GM23248 (cell line): ENCODE data around the gene PLPP2. TPM values are rescaled to one million over a fixed set of nuclear protein-coding genes. Genes with fewer than 3 reads are reported as not detected.

Source experiments
- DNase-seq: peaks from one replicate; pipeline ENCODE4 v3.0.0-alpha.2; 2015
- H2AFZ ChIP-seq: fragments of 200-600 bp; sonication (generic); 2 replicates; pipeline ENCODE4 v1.6.1; 2016; ENCODE audit warnings: antibody characterized with exemption
- H3F3A ChIP-seq: fragments of 200-600 bp; sonication (generic); 2 replicates; pipeline ENCODE4 v1.6.1; 2016; ENCODE audit warnings: mild to moderate bottlenecking, antibody characterized with exemption, mixed run types; ENCODE audit not compliant: insufficient read depth
- H3K27ac ChIP-seq: fragments of 200-600 bp; sonication (generic); 2 replicates; pipeline ENCODE4 v1.5.1; 2016; ENCODE audit warnings: mild to moderate bottlenecking
- H3K27me3 ChIP-seq: fragments of 200-600 bp; sonication (generic); replicated peaks from 2 replicates; pipeline ENCODE4 v1.6.1; 2016; ENCODE audit warnings: mild to moderate bottlenecking; ENCODE audit not compliant: insufficient read depth
- H3K36me3 ChIP-seq: fragments of 200-600 bp; sonication (generic); 2 replicates; pipeline ENCODE4 v1.6.1; 2016; ENCODE audit warnings: low read depth, mild to moderate bottlenecking
- H3K4me1 ChIP-seq: fragments of 200-600 bp; sonication (generic); 2 replicates; pipeline ENCODE4 v1.6.1; 2016; ENCODE audit warnings: mild to moderate bottlenecking; ENCODE audit not compliant: insufficient read depth
- H3K4me2 ChIP-seq: fragments of 200-600 bp; sonication (generic); one replicate; pipeline ENCODE4 v1.6.1; 2016; ENCODE audit warnings: mild to moderate bottlenecking; ENCODE audit not compliant: unreplicated experiment
- H3K4me3 ChIP-seq: fragments of 200-600 bp; sonication (generic); 2 replicates; pipeline ENCODE4 v1.5.1; 2016; ENCODE audit warnings: mild to moderate bottlenecking
- H3K79me2 ChIP-seq: fragments of 200-600 bp; sonication (generic); 2 replicates; pipeline ENCODE4 v1.6.1; 2016; ENCODE audit warnings: mild to moderate bottlenecking; ENCODE audit not compliant: insufficient read depth
- H3K9ac ChIP-seq: fragments of 200-600 bp; sonication (generic); 2 replicates; pipeline ENCODE4 v1.6.1; 2016; ENCODE audit warnings: mild to moderate bottlenecking
- H3K9me2 ChIP-seq: fragments of 200-600 bp; sonication (generic); 2 replicates; pipeline ENCODE4 v1.6.1; 2016; ENCODE audit warnings: mixed run types, mild to moderate bottlenecking, moderate library complexity; ENCODE audit not compliant: insufficient read depth
- H3K9me3 ChIP-seq: fragments of 200-600 bp; sonication (generic); one replicate; pipeline ENCODE4 v1.6.1; 2017; ENCODE audit warnings: low read depth
- H4K20me1 ChIP-seq: fragments of 200-600 bp; sonication (generic); 2 replicates; pipeline ENCODE4 v1.6.0; 2016; ENCODE audit not compliant: insufficient read depth
- EZH2 ChIP-seq: fragments of 200-600 bp; sonication (generic); IDR thresholded peaks from 2 replicates; pipeline ENCODE4 v1.6.1; 2018; ENCODE audit warnings: antibody characterized with exemption, mild to moderate bottlenecking; ENCODE audit not compliant: insufficient read depth, poor library complexity, severe bottlenecking
- EZH2phosphoT487 ChIP-seq: fragments of 200-600 bp; sonication (generic); IDR thresholded peaks from 2 replicates; pipeline ENCODE4 v1.6.1; 2018; ENCODE audit warnings: antibody characterized with exemption, moderate library complexity, mild to moderate bottlenecking, low read depth; ENCODE audit not compliant: insufficient read depth
- WGBS, 2 experiments: methylation state at CpG; one replicate each; pipeline ENCODE4 v1.1.6; 2015 to 2017; ENCODE audit warnings: low lambda C conversion rate in 2 of 2, low coverage in 1 of 2; ENCODE audit errors: missing lambda C conversion rate in 2 of 2; 5-methylcytosine and 5-hydroxymethylcytosine counted together
- in situ Hi-C: fragments of 300-500 bp; cut with MboI; formaldehyde crosslinking; loops from 2 replicates; pipeline ENCODE4 v1.15.0; 2020
- polyA plus RNA-seq: library from polyadenylated mRNA; unstranded; fragments of >200 nt; fragmentation: Nextera tagmentation; extraction: Ambion mirVana; gene quantifications from 2 replicates; pipeline ENCODE4 v1.2.1, GENCODE V29; 2016
- total RNA-seq: library from RNA; depleted of rRNA; stranded (reverse); fragments of >200 nt; shearing (Covaris generic); gene quantifications from 2 replicates; pipeline ENCODE4 v1.2.3, GENCODE V29; 2014

PLPP2 gene
- total and polyA plus RNA-seq, 2 experiments from 2014 or later: 1.3 to 1.4 TPM

DNA sequence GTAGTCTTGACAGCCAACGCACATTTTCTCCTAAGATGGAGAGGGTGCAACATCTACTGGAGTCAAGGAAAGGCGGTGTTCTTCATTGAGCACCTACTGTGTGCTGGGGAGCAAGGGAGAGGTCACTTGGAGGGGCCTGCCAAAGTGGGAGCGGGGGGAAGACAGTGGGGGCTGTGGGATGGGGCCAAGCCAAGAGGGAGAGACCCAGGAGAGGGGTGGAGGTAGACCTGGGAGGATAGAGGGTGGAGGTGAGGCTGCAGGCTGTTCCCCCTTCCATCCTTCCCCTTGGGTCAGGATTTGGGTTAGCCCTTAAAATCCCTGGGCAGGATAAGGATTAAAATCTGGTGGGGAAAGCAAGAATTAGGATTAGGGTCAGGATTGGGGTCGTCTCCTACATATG is 1.7 kb upstream of the PLPP2 start:
- Histone ChIP-seq H2AFZ (no peak overlapping the region), H3K4me1 (no peaks in the 10 kb centered on the region; the same call in 1 of the 2 replicates), H3K9ac (no peak overlapping the region), H3K9me3 (no peaks in the 10 kb centered on the region), H4K20me1 (no peaks in the 10 kb centered on the region), H3K27me3 (peaks cover 17% of the 10 kb centered on the region; the same call in 1 of the 2 replicates), H3K4me2 (no peak overlapping the region), H3K79me2 (no peaks in the 10 kb centered on the region), H3K27ac (no peak overlapping the region), H3K9me2 (no peaks in the 10 kb centered on the region), H3K36me3 (no peaks in the 10 kb centered on the region), H3F3A (peaks cover 6% of the 10 kb centered on the region; the same call in 1 of the 2 replicates), H3K4me3 (no peak overlapping the region)
- WGBS, 2 experiments: 65 to 72% methylated on average over 3 to 4 of the region's 4 CpGs
- in situ Hi-C loops: no loop called here
- DNase-seq: no peak
- TF ChIP-seq EZH2 (no peak), EZH2phosphoT487 (no peak)

DNA sequence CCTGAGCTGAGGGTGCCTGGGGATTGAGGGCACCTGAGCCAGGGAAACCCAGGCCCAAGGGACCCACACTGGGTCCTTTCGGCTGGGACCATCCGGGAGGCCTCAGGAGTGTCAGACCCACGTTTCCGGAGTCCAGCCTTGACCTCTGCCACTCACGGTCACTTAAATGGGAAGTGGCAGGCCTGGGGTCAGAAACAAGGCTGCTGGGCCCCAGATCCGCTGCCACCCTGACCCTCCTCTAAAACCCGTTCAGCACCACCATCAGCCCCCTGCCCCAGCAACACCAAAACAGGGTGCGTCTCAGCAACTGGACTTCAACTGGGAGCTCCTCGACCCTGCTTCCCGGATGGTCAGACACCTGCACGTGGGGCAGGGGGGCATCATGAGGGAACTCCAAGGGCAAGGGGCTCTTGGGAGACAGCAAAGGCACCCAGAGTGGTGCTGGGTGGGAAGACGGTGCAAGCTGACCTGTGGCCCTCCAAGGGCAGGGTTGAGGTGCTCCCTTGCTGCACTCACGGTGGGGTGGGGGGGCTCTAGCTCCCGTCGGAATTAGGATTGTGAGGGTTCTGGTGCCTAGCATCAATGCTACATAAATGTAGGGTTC is 1.2 kb upstream of the PLPP2 start:
- Histone ChIP-seq H3K4me2 (no peak overlapping the region), H3K36me3 (no peaks in the 10 kb centered on the region), H3K9me3 (no peaks in the 10 kb centered on the region), H2AFZ (no peak overlapping the region), H3K79me2 (no peaks in the 10 kb centered on the region), H3K27ac (no peak overlapping the region), H3K27me3 (peaks cover 17% of the 10 kb centered on the region; the same call in 1 of the 2 replicates), H3K9ac (no peak overlapping the region), H3K4me3 (no peak overlapping the region), H3K9me2 (no peaks in the 10 kb centered on the region), H3K4me1 (no peaks in the 10 kb centered on the region; the same call in 1 of the 2 replicates), H3F3A (peaks cover 6% of the 10 kb centered on the region; the same call in 1 of the 2 replicates), H4K20me1 (no peaks in the 10 kb centered on the region)
- DNase-seq: no peak
- in situ Hi-C loops: no loop called here
- 82 to 83% methylated on average over 14 to 15 of the region's 15 CpGs for WGBS, 2 experiments
- no peak for TF ChIP-seq EZH2phosphoT487

DNA sequence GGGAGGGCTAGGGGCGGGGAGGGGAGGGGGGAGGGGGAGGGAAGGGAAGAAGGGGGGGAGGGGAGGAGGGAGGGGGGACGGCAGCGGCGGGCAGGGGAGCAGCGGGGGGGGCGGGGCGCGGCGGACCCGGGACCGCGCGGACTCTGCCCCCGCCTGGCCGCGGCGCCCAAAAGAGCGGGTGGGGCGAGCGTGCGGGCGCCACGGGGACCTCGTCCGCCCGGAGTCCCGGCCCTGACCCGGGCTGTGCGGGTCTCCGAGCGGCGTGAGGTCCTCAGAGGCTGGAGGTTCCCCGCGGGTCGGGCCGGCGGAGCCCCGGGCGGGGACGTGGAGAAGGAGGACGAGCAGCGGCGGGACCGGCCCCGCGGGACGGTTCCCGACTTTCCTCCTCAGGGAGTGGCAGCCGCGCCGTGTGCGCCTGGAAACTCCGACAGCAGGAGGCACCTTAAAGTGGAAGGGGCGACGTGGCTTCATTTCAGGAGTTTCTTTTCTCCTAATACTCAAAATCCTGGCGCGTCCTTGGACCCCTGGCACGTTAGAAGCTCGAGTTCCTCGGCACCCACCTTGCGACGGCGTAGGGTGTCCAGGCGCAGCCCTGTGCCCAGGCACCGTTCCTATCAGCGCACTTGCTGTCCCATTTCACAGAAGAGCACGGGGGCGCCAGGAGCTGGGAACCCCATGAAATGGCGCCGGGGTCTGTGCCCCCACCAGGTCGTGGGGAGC is 518 bp upstream of the PLPP2 start:
- Histone ChIP-seq H3K4me3 (no peak overlapping the region), H3K27me3 (peaks cover 17% of the 10 kb centered on the region; the same call in 1 of the 2 replicates), H3K9ac (no peak overlapping the region), H3K4me2 (no peak overlapping the region), H3K27ac (no peak overlapping the region), H3K9me2 (no peaks in the 10 kb centered on the region), H3K79me2 (no peaks in the 10 kb centered on the region), H3K4me1 (no peaks in the 10 kb centered on the region; the same call in 1 of the 2 replicates), H3F3A (peaks cover 6% of the 10 kb centered on the region; the same call in 1 of the 2 replicates), H2AFZ (no peak overlapping the region), H3K9me3 (no peaks in the 10 kb centered on the region), H3K36me3 (no peaks in the 10 kb centered on the region), H4K20me1 (no peaks in the 10 kb centered on the region)
- DNase-seq: peak; percentile 20
- in situ Hi-C loops: no loop called here
- TF ChIP-seq EZH2 (no peak), EZH2phosphoT487 (no peak)
- 75 to 86% methylated on average over 16 to 65 of the region's 71 CpGs for WGBS, 2 experiments

DNA sequence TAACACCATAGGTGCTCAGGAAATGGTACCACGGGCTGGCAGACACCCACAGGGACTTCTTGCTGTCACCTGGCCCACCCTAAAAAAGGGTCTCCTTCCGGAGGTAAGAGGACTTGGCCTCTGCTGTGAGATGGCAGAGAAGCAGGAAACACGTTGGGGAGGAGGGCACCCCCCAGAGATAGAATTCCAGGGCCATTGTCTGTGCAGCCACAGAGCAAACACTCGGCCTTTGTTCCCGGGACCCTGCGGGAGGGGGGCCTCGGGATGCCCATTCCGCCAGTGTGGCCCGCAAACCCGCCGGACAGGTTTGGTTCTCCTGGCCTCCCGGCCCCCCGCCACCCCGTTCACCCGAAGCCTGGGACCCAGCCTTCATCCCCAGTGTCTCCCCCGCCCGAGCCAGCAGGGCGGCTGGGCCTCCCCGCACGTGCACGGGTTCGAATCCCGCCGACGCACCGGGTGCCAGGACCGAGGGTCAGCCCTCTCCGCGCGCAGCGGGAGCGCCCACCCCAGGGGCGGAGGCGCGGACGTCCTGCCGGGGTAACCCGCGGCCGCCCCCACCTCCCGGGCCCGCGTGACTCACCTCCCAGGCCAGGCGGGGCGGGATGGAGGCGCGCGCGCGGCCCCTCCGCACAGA is 714 bp downstream of the PLPP2 start:
- no peaks in the 10 kb centered on the region for H3K9me2 ChIP-seq
- H3K27me3 ChIP-seq: peaks cover 17% of the 10 kb centered on the region; the same call in 1 of the 2 replicates
- no peak for TF ChIP-seq EZH2
- no peak for TF ChIP-seq EZH2phosphoT487
- in situ Hi-C loops: no loop called here
- peaks cover 2% of the 10 kb centered on the region; the same call in 1 of the 2 replicates for H3F3A ChIP-seq
- no peaks in the 10 kb centered on the region for H4K20me1 ChIP-seq
- peak overlapping the region; percentile 34 for H3K4me2 ChIP-seq
- no peaks in the 10 kb centered on the region for H3K9me3 ChIP-seq
- peak overlapping the region; percentile 51 for H3K9ac ChIP-seq
- H2AFZ ChIP-seq: peak overlapping the region; percentile 53; the same call in 1 of the 2 replicates
- no peaks in the 10 kb centered on the region; the same call in 1 of the 2 replicates for H3K4me1 ChIP-seq
- no peaks in the 10 kb centered on the region for H3K36me3 ChIP-seq
- DNase-seq: peak; percentile 57
- H3K4me3 ChIP-seq: peak overlapping the region; percentile 53
- no peaks in the 10 kb centered on the region for H3K79me2 ChIP-seq
- WGBS, 2 experiments: 1 to 6% methylated on average over 24 to 35 of the region's 51 CpGs
- H3K27ac ChIP-seq: no peak overlapping the region
